Chondrocyte (in vitro differentiated cells): ENCODE measurements around the gene ZFAND2A. TPM values are rescaled to one million over a fixed set of nuclear protein-coding genes. Genes with fewer than 3 reads are reported as not detected.
"Not testable (repeated sequence)": the region's sequence is repeated elsewhere in the genome, so short reads cannot be mapped to it uniquely, and the experiment has no call there.

ENCODE experiments used
- DNase-seq: peaks from one replicate; pipeline ENCODE4 v3.0.0; 2021; ENCODE audit warnings: mixed read lengths, low spot score
- H3K27ac Mint-ChIP-seq: one replicate; pipeline ENCODE4 v1.8.0; 2021; ENCODE audit warnings: mild to moderate bottlenecking, moderate library complexity, mixed read lengths; ENCODE audit not compliant: unreplicated experiment
- H3K27me3 Mint-ChIP-seq: 2 replicates; pipeline ENCODE4 v1.8.0; 2021; ENCODE audit warnings: low read depth, mixed read lengths
- H3K36me3 Mint-ChIP-seq: 2 replicates; pipeline ENCODE4 v1.8.0; 2021; ENCODE audit warnings: low read depth, mixed read lengths
- H3K4me1 Mint-ChIP-seq: 2 replicates; pipeline ENCODE4 v1.8.0; 2021; ENCODE audit warnings: low read depth, mild to moderate bottlenecking, mixed read lengths
- H3K4me3 Mint-ChIP-seq: one replicate; pipeline ENCODE4 v1.8.0; 2021; ENCODE audit warnings: mild to moderate bottlenecking, moderate library complexity, mixed read lengths; ENCODE audit not compliant: unreplicated experiment
- H3K9me3 Mint-ChIP-seq: 2 replicates; pipeline ENCODE4 v1.8.0; 2021; ENCODE audit warnings: low read depth, mixed read lengths
- total RNA-seq: library from RNA; stranded (reverse); gene quantifications from 3 replicates; pipeline ENCODE4 v1.2.1, GENCODE V29; 2021
- TF ChIP-seq, protein P1 (sequence below): fragments of 200-600 bp; sonication (generic); IDR thresholded peaks from 2 replicates; pipeline ENCODE4 v1.5.0; 2021; ENCODE audit warnings: antibody characterized with exemption, mild to moderate bottlenecking, moderate library complexity

The ZFAND2A gene
- total RNA-seq, 1 donor from 2014 or later, result 16.2 TPM

DNA sequence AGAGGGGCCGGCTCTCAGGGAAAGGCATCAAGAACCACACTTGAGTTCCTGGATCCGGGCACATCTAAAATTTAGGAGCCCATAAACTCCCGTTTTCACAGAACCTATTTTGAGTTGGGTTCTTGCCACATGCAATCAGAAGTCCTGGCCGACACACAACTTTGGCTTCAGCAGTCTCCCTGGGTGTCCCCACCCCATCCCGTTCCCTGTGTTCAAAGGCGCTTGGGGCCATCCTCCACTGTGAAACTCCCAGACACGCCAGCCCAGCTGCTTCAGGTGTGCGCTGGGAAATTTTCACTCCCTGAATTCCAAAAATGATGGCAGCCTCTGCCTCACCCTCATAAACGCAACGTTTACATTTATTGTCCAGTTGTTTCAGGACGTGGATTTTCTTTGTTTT is 8.4 kb upstream of the ZFAND2A start:
- Mint-ChIP-seq H3K27me3 (no peaks in the 10 kb centered on the region), H3K9me3 (no peaks in the 10 kb centered on the region), H3K27ac (no peak overlapping the region), H3K4me3 (no peak overlapping the region), H3K4me1 (no peaks in the 10 kb centered on the region), H3K36me3 (peaks cover 1% of the 10 kb centered on the region)
- TF ChIP-seq, protein P1, sequence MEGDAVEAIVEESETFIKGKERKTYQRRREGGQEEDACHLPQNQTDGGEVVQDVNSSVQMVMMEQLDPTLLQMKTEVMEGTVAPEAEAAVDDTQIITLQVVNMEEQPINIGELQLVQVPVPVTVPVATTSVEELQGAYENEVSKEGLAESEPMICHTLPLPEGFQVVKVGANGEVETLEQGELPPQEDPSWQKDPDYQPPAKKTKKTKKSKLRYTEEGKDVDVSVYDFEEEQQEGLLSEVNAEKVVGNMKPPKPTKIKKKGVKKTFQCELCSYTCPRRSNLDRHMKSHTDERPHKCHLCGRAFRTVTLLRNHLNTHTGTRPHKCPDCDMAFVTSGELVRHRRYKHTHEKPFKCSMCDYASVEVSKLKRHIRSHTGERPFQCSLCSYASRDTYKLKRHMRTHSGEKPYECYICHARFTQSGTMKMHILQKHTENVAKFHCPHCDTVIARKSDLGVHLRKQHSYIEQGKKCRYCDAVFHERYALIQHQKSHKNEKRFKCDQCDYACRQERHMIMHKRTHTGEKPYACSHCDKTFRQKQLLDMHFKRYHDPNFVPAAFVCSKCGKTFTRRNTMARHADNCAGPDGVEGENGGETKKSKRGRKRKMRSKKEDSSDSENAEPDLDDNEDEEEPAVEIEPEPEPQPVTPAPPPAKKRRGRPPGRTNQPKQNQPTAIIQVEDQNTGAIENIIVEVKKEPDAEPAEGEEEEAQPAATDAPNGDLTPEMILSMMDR, result no peak
- DNase-seq, result no peak

DNA sequence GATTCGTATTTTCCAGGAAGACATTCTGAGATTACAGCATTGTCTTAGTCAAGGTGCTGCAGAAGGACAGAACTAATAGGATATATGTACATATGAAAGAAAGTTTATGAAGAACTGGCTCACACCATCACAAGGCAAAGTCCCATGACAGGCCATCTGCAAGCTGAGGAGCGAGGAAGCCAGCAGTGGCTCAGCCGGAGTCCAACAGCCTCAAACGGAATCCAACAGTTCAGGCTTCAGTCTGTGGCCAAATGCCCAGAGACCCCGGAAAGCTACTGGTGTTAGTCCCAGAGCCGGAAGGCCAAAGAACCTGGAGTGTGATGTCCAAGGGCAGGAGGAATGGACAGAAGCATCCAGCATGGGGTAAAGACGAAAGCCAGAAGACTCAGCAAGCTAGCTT is 4.4 kb upstream of the ZFAND2A start:
- Mint-ChIP-seq H3K4me1 (peaks cover 12% of the 10 kb centered on the region), H3K4me3 (no peak overlapping the region), H3K27me3 (no peaks in the 10 kb centered on the region), H3K36me3 (peaks cover 1% of the 10 kb centered on the region), H3K27ac (no peak overlapping the region), H3K9me3 (no peaks in the 10 kb centered on the region)
- TF ChIP-seq, protein P1, result no peak
- DNase-seq, result no peak

DNA sequence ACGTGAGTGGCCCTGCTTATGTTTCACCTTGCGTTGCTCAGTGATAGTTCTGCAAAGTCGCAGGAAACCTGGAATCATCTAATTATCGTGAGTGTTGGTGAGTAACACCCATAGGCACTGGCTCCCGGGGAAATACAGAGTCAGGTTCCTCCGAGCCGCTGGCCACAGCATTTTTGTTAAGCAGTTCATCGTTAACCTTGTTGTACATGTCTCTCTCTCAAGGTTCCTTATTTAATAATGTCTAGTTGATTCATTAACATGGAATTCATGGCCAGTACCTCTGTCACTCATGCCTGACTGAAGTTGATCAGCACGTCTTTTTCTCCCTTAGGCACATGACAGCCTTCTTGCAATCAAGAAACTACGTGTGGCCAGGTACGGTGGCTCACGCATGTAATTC is 3.1 kb upstream of the ZFAND2A start:
- Mint-ChIP-seq H3K27me3 (no peaks in the 10 kb centered on the region), H3K4me1 (peaks cover 23% of the 10 kb centered on the region), H3K27ac (no peak overlapping the region), H3K36me3 (peaks cover 1% of the 10 kb centered on the region), H3K4me3 (no peak overlapping the region), H3K9me3 (no peaks in the 10 kb centered on the region)
- DNase-seq, result no peak
- TF ChIP-seq, protein P1, result no peak

DNA sequence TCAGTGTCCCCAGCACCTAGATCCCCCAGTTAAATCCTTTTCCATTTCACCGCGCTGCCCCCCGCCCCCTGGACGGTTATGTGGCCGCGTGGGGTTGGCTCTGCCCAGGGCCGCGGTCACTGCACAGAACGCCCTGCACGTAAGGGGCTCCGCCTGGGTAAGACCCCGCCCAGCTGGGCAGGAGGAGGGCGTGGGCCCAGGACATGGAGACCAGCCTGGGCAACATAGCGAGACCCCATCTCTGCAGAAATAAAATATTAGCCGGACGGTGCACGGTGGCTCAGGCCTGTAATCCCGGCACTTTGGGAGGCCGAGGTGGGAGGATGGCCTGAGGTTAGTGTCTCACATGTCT is 650 bp upstream of the ZFAND2A start:
- H3K9me3 Mint-ChIP-seq, result no peaks in the 10 kb centered on the region
- peak overlapping the region; percentile 78 for H3K4me3 Mint-ChIP-seq
- DNase-seq, result no peak
- peak overlapping the region; percentile 83 for H3K27ac Mint-ChIP-seq
- peaks cover 1% of the 10 kb centered on the region for H3K36me3 Mint-ChIP-seq
- no peaks in the 10 kb centered on the region for H3K27me3 Mint-ChIP-seq
- TF ChIP-seq, protein P1, result no peak
- peaks cover 37% of the 10 kb centered on the region for H3K4me1 Mint-ChIP-seq

DNA sequence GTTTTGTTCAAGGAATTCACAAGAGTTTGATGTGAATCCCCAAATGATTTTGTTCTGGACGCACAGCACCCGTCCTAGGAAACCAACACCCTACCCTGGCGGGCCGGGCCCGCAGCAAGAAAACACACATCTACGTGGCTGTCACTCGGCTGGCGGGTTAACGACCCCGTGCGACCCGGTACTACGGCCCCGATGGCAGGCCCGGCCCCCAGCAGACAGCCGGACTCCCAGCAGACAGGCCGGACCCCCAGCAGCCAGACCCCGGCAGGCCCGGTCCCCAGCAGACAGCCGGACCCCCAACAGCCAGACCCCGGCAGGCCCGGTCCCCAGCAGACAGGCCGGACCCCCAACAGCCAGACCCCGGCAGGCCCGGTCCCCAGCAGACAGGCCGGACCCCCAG is 765 bp downstream of the ZFAND2A start:
- not testable (repeated sequence) for H3K27me3 Mint-ChIP-seq, H3K9me3 Mint-ChIP-seq, H3K36me3 Mint-ChIP-seq, DNase-seq
- H3K4me3 Mint-ChIP-seq, result peak overlapping the region; percentile 86
- H3K27ac Mint-ChIP-seq, result peak overlapping the region; percentile 90
- peaks cover 37% of the 10 kb centered on the region for H3K4me1 Mint-ChIP-seq

DNA sequence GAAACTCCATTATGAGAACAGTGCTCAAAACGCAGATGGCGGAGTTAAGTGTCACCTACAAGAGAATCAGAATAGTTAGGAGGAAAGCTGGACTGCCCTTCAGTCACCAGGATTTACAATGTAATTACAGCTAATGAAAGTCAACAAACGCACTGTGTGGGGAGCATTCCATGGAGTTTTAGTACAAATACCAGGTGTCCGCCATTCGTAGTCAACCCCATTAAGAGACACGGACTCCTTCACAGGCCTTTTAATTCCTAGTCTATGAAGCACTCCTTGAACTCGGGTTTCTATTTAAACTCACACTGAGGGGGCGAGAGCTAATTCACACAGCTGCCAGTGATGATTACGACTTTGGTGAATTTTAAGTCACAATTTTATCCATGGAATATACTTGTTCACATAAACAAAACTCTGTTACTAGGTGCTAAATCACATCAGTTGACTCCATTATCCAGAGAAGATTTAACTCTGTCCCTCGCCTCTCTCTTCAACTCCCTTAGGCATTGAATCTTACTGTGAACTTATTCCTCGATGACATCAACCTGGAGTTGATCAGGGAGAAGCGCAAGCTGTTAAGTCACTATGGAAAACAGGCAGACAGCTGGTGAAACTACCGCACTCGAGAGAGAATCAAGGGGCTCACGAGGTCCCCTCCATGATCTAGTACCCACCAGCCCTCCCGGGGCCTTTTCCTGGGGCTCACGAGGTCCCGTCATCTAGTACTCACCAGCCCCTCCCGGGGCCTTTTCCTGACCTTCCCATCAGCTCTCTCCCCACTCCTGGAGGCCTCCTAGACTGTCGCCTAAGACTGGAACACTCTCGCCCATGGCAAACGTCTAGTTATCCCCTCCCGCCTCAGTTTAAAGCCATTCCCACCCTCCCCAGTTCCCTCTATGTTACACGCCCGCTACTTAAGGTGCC is 1.5 kb downstream of the ZFAND2A start:
- Mint-ChIP-seq H3K9me3 (no peaks in the 10 kb centered on the region), H3K27ac (peak overlapping the region; percentile 90), H3K27me3 (no peaks in the 10 kb centered on the region), H3K36me3 (peaks cover 7% of the 10 kb centered on the region), H3K4me3 (peak overlapping the region; percentile 86), H3K4me1 (peaks cover 37% of the 10 kb centered on the region)
- no peak for DNase-seq
- TF ChIP-seq, protein P1, result no peak
